SU-DHL-6 (cell line): ENCODE results near the gene MS4A15.

ENCODE experiments used
- H2AFZ ChIP-seq: fragments of 200-600 bp; sonication (generic); 2 replicates; pipeline ENCODE4 v1.6.1; 2014; ENCODE audit warnings: low read depth, mild to moderate bottlenecking, moderate library complexity, mixed read lengths, antibody characterized with exemption, low read length; ENCODE audit not compliant: severe bottlenecking
- H3F3A ChIP-seq: fragments of 200-600 bp; shearing (Covaris generic); 2 replicates; pipeline ENCODE4 v1.6.0; 2016; ENCODE audit warnings: antibody characterized with exemption, mild to moderate bottlenecking; ENCODE audit not compliant: insufficient read depth
- H3K27ac ChIP-seq: fragments of 200-600 bp; sonication (generic); 2 replicates; pipeline ENCODE4 v1.5.1; 2016; ENCODE audit warnings: low read depth, mild to moderate bottlenecking, low read length, moderate library complexity, mixed read lengths
- H3K27me3 ChIP-seq: fragments of 200-600 bp; sonication (generic), shearing (Covaris generic); 2 replicates; pipeline ENCODE4 v1.6.0; 2014; ENCODE audit warnings: mild to moderate bottlenecking, low read length
- H3K36me3 ChIP-seq: fragments of 200-600 bp; sonication (generic); 2 replicates; pipeline ENCODE4 v1.6.1; 2014; ENCODE audit warnings: mild to moderate bottlenecking, low read length, mixed read lengths
- H3K4me2 ChIP-seq: fragments of 300-600, 200-600 bp; shearing (Covaris generic), sonication (generic); 2 replicates; pipeline ENCODE4 v1.6.0; 2014; ENCODE audit warnings: low read length, low read depth, mild to moderate bottlenecking; ENCODE audit not compliant: poor library complexity, severe bottlenecking
- H3K4me3 ChIP-seq: fragments of 200-600 bp; sonication (generic); 2 replicates; pipeline ENCODE4 v1.5.1; 2014; ENCODE audit warnings: antibody characterized with exemption, low read length, mild to moderate bottlenecking, mixed read lengths; ENCODE audit not compliant: insufficient read depth, poor library complexity, severe bottlenecking
- H3K79me2 ChIP-seq: fragments of 200-600 bp; sonication (generic); 2 replicates; pipeline ENCODE4 v1.6.1; 2014; ENCODE audit warnings: mild to moderate bottlenecking, low read length, moderate library complexity; ENCODE audit not compliant: insufficient read depth
- H3K9ac ChIP-seq: fragments of 200-600 bp; sonication (generic); 2 replicates; pipeline ENCODE4 v1.7.0; 2014; ENCODE audit warnings: mild to moderate bottlenecking, low read length
- H3K9me2 ChIP-seq: fragments of 200-600 bp; sonication (generic); replicated peaks from 2 replicates; pipeline ENCODE4 v1.6.1; 2014; ENCODE audit warnings: low read length; ENCODE audit not compliant: insufficient read depth
- H3K9me3 ChIP-seq: fragments of 200-600 bp; sonication (generic); 2 replicates; pipeline ENCODE4 v1.6.1; 2014; ENCODE audit warnings: low read length, mixed read lengths; ENCODE audit not compliant: insufficient read depth
- H4K20me1 ChIP-seq: fragments of 200-600 bp; sonication (generic); 2 replicates; pipeline ENCODE4 v1.6.1; 2014; ENCODE audit warnings: low read depth, mild to moderate bottlenecking, antibody characterized with exemption, low read length, moderate library complexity, mixed read lengths
- EZH2phosphoT487 ChIP-seq: fragments of 200-600 bp; sonication (generic), shearing (Covaris generic); conservative IDR thresholded peaks from 2 replicates; pipeline ENCODE4 v1.6.1; 2018; ENCODE audit warnings: mild to moderate bottlenecking, antibody characterized with exemption, low read length, moderate library complexity, mixed read lengths
- TF ChIP-seq, protein P1 (sequence below): fragments of 200-600 bp; sonication (generic); IDR thresholded peaks from one replicate; pipeline ENCODE4 v1.5.1; 2017; ENCODE audit warnings: antibody characterized with exemption, mild to moderate bottlenecking, low read length, moderate library complexity; ENCODE audit not compliant: insufficient read depth, poor library complexity, severe bottlenecking

The MS4A15 gene, protein sequence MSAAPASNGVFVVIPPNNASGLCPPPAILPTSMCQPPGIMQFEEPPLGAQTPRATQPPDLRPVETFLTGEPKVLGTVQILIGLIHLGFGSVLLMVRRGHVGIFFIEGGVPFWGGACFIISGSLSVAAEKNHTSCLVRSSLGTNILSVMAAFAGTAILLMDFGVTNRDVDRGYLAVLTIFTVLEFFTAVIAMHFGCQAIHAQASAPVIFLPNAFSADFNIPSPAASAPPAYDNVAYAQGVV

DNA sequence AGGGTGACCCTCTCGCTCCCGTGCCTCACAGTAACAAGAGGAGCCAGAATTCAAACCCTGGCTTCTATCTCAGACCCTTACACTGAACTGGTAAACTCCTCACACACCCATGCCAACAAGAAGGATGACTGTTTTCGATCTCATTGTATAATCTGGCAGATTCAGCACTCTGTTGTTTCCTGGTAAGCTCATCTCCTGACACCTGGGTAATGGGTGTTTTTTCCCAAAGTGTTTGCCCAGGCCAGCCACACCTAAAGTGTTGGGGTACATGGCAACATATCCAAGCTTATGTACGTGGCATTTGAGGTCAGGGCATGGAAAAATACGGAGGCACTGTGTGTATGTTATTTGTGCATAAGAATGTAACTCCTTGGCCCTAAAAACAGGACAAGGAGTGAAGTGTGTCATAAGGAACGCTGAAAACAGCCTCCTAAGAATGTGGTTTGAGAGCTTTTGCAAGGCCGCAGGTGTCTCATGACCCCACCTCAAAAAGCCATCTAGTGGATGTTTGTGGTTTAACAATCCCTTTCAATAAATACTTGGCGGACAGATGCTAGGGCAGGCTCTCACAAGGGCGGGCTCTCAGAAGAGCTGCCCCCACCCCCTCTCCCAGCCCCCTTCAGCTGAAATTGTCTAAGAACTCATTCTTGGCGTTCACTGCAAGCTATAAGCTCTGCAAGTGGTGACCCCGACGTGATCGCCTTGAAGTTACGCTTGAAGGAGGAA is at the start of gene MS4A15:
Gene MS4A15, plus strand, starts transcription at position 561 of the 726 bp plus-strand sequence. CDS start 6,867 bp downstream, outside the sequence.
- Histone ChIP-seq H3K79me2 (no peaks in the 10 kb centered on the region), H3K4me3 (no peak within 1 kb of the TSS), H3K9ac (no peak within 1 kb of the TSS), H3K27me3 (no peaks in the 10 kb centered on the region), H3K9me3 (no peaks in the 10 kb centered on the region), H2AFZ (no peak within 1 kb of the TSS), H4K20me1 (no peaks in the 10 kb centered on the region), H3K9me2 (no peaks in the 10 kb centered on the region), H3K27ac (no peak within 1 kb of the TSS), H3K36me3 (no peaks in the 10 kb centered on the region), H3F3A (no peaks in the 10 kb centered on the region), H3K4me2 (no peak within 1 kb of the TSS)
- TF ChIP-seq EZH2phosphoT487 = no peak
- TF ChIP-seq, protein P1, sequence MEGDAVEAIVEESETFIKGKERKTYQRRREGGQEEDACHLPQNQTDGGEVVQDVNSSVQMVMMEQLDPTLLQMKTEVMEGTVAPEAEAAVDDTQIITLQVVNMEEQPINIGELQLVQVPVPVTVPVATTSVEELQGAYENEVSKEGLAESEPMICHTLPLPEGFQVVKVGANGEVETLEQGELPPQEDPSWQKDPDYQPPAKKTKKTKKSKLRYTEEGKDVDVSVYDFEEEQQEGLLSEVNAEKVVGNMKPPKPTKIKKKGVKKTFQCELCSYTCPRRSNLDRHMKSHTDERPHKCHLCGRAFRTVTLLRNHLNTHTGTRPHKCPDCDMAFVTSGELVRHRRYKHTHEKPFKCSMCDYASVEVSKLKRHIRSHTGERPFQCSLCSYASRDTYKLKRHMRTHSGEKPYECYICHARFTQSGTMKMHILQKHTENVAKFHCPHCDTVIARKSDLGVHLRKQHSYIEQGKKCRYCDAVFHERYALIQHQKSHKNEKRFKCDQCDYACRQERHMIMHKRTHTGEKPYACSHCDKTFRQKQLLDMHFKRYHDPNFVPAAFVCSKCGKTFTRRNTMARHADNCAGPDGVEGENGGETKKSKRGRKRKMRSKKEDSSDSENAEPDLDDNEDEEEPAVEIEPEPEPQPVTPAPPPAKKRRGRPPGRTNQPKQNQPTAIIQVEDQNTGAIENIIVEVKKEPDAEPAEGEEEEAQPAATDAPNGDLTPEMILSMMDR = no peak

DNA sequence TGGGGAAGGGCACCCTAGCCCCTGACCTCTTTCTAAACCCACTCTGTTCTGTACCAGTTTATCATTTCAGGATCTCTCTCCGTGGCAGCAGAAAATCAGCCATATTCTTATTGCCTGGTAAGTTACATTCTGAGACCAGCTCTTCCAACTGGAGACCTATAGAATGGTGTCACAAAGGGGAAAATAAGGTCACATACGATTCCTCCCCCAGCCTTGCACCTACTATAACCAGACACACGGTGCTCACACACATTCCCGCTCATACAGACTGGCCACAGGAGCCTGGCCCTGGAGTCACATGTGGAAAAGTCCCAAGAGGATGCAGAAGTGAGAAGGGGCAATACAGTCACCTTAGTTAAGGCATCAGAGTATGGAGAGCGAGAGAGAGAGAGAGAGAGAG is 49.7 kb upstream of the MS4A15 start:
- Histone ChIP-seq H3K27ac (no peak overlapping the region), H2AFZ (no peak overlapping the region), H3K27me3 (no peaks in the 10 kb centered on the region), H3K4me2 (no peak overlapping the region), H3K79me2 (no peaks in the 10 kb centered on the region), H3K36me3 (no peaks in the 10 kb centered on the region), H3K4me3 (no peak overlapping the region), H3K9me2 (no peaks in the 10 kb centered on the region), H4K20me1 (no peaks in the 10 kb centered on the region), H3F3A (no peaks in the 10 kb centered on the region), H3K9ac (no peak overlapping the region), H3K9me3 (no peaks in the 10 kb centered on the region)
- TF ChIP-seq, protein P1 = no peak
- no peak for TF ChIP-seq EZH2phosphoT487

DNA sequence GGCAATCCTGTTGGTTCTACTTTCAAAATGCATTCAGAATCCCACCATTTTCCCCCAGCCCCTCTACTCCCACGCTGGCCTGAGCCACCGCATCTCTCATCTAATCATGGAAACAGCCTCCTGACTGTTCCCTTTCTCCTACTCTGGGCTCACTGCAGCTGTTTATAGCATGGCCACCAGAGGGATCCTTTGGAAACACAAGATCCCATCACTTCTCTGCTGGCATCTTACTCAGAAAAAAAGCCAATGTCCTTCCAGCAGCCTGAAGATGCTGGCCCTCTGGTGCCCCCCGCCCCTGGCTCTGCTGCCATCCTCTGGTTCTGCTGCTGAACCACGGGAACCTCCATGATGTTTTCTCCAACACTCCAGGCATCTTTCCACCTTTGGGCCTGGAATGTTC is 46.2 kb upstream of the MS4A15 start:
- H2AFZ ChIP-seq = no peak overlapping the region
- H3K4me3 ChIP-seq = no peak overlapping the region
- TF ChIP-seq, protein P1 = no peak
- TF ChIP-seq EZH2phosphoT487 = no peak
- no peaks in the 10 kb centered on the region for H3K9me2 ChIP-seq
- no peaks in the 10 kb centered on the region for H4K20me1 ChIP-seq
- no peaks in the 10 kb centered on the region for H3K9me3 ChIP-seq
- no peak overlapping the region for H3K4me2 ChIP-seq
- no peak overlapping the region for H3K27ac ChIP-seq
- no peak overlapping the region for H3K9ac ChIP-seq
- no peaks in the 10 kb centered on the region for H3K79me2 ChIP-seq
- H3K27me3 ChIP-seq = no peaks in the 10 kb centered on the region
- H3F3A ChIP-seq = no peaks in the 10 kb centered on the region
- H3K36me3 ChIP-seq = no peaks in the 10 kb centered on the region
